HUDEP-2 (cell line): ENCODE data around the gene SLC38A3.
A peak's percentile ranks its signal among the peaks of the same experiment; 100 is the strongest.
"Not testable (repeated sequence)": the region's sequence is repeated elsewhere in the genome, so short reads cannot be mapped to it uniquely, and the experiment has no call there.

Experiments
- DNase-seq, 76 experiments: peaks; one replicate each; lab custom pipeline; 2025; ENCODE audit not compliant: unreplicated experiment in 76 of 76; lab: John Stamatoyannopoulos, UW

Gene SLC38A3

GRCh38 chr3:50245251-50245745, 40.2 kb downstream of the SLC38A3 start:
- no peak for DNase-seq

GRCh38 chr3:50245831-50246516, 40.9 kb downstream of the SLC38A3 start:
- DNase-seq, result peak in 73 of 76 experiments; percentile 17 to 92 (median 76)

GRCh38 chr3:50246517-50246954, 41.5 kb downstream of the SLC38A3 start:
- DNase-seq, result peak in 62 of 76 experiments; percentile 17 to 88 (median 59)

- no peak for DNase-seq
Observed at GRCh38 chr3:50248387-50248786, 43.3 kb downstream of the SLC38A3 start.

GRCh38 chr3:50249457-50249856, 44.4 kb downstream of the SLC38A3 start:
- DNase-seq, result no peak

GRCh38 chr3:50250514-50250913, 45.4 kb downstream of the SLC38A3 start:
- no peak for DNase-seq

GRCh38 chr3:50251220-50251619, 46.1 kb downstream of the SLC38A3 start:
- DNase-seq, result peak in 70 of 76 experiments; percentile 31 to 92 (median 66)

- DNase-seq, result no peak
Observed at GRCh38 chr3:50254577-50255250, 49.6 kb downstream of the SLC38A3 start.

GRCh38 chr3:50255251-50255615, 50.2 kb downstream of the SLC38A3 start:
- DNase-seq, result no peak

- peak in 44 of 76 experiments; percentile 4 to 65 (median 32) for DNase-seq
Observed at GRCh38 chr3:50256978-50257890, 52.2 kb downstream of the SLC38A3 start.

- DNase-seq, result no peak
Observed at GRCh38 chr3:50258029-50258680, 53.1 kb downstream of the SLC38A3 start.

GRCh38 chr3:50258979-50259378, 53.9 kb downstream of the SLC38A3 start:
- DNase-seq, result no peak

- no peak for DNase-seq
Observed at GRCh38 chr3:50259432-50260026, 54.5 kb downstream of the SLC38A3 start.

- DNase-seq, result peak in 73 of 76 experiments; percentile 14 to 89 (median 72)
Observed at GRCh38 chr3:50260027-50260941, 55.2 kb downstream of the SLC38A3 start.

GRCh38 chr3:50260942-50261441, 55.9 kb downstream of the SLC38A3 start:
- DNase-seq, result no peak

- DNase-seq, result no peak
Observed at GRCh38 chr3:50261505-50261904, 56.4 kb downstream of the SLC38A3 start.

- DNase-seq, result not testable (repeated sequence)
Observed at GRCh38 chr3:50262200-50262599, 57.1 kb downstream of the SLC38A3 start.

GRCh38 chr3:50262778-50263177, 57.7 kb downstream of the SLC38A3 start:
- DNase-seq, result no peak
